K562 (cell line): Measurements from ENCODE around the gene CMTM1. TPM values are rescaled to one million over a fixed set of nuclear protein-coding genes. Genes with fewer than 3 reads are reported as not detected.

ENCODE experiments used
- ATAC-seq: fragments of 200-7000 bp; cut with Tn5 transposase; 3 replicates; pipeline ENCODE4 v1.9.1; 2020; ENCODE audit warnings: moderate library complexity
- BruUV-seq: library from RNA; stranded (reverse); fragments of 400-500 nt; replicated peaks from 2 replicates; lab custom pipeline; 2021; lab: Mats Ljungman, UMichigan
- CTCF ChIA-PET: fragments of 300-600 bp; formaldehyde crosslinking; extraction: SDS; loops from one replicate; lab custom pipeline; 2021; ENCODE audit warnings: low intra/inter-chr PET ratio; lab: Yijun Ruan, JAX
- POLR2A ChIA-PET: fragments of 300-600, 350-650 bp; sonication (Branson Sonifier 250); formaldehyde crosslinking; extraction: SDS; loops from one replicate; lab custom pipeline; 2021; ENCODE audit warnings: antibody characterized with exemption, inconsistent platforms; lab: Yijun Ruan, JAX
- DNase-seq, 4 experiments: peaks; one replicate each; pipeline versions ENCODE4 v3.0.0 to v3.0.0-alpha.2; 2011 to 2018; ENCODE audit warnings: low spot score in 3 of 4, mixed read lengths in 3 of 4; ENCODE audit errors: extremely low read depth in 1 of 4
- FAIRE-seq: peaks from 2 replicates; lab custom pipeline; 2011; peaks lifted over from hg19 to GRCh38; lab: Jason Lieb, UNC
- H2AFZ ChIP-seq: 2 replicates; pipeline ENCODE4 v1.6.0; 2011; ENCODE audit warnings: low read depth, low read length, control low read depth, inconsistent platforms
- H3K27ac ChIP-seq: fragments of 200-600 bp; 3 replicates; pipeline ENCODE4 v1.8.0; 2011; ENCODE audit warnings: low read depth, mild to moderate bottlenecking, control low read depth, inconsistent platforms, low read length, moderate library complexity, mixed read lengths; ENCODE audit errors: extremely low read depth
- H3K27me3 ChIP-seq, 2 experiments: fragments of 300-600 bp in 1 of 2; 2 replicates in 1 of 2; 3 replicates in 1 of 2; pipeline versions ENCODE4 v1.6.0 to v1.8.0; 2011; ENCODE audit warnings: inconsistent platforms in 2 of 2, low read length in 2 of 2, mild to moderate bottlenecking in 1 of 2, mixed read lengths in 1 of 2, moderate library complexity in 1 of 2; ENCODE audit not compliant: control insufficient read depth in 2 of 2, insufficient read depth in 2 of 2
- H3K36me3 ChIP-seq: fragments of 300-600 bp; 3 replicates; pipeline ENCODE4 v1.8.0; 2011; ENCODE audit warnings: mild to moderate bottlenecking, low read length, inconsistent platforms; ENCODE audit not compliant: control insufficient read depth, insufficient read depth
- H3K4me1 ChIP-seq, 2 experiments: fragments of 200-600 bp in 1 of 2; replicated peaks in 1 of 2; 2 replicates in 1 of 2; 3 replicates in 1 of 2; pipeline versions ENCODE4 v1.5.1 to v1.8.0; 2011; ENCODE audit warnings: inconsistent platforms in 2 of 2, low read length in 2 of 2, mild to moderate bottlenecking in 1 of 2, mixed read lengths in 1 of 2, moderate library complexity in 1 of 2; ENCODE audit not compliant: control insufficient read depth in 2 of 2, insufficient read depth in 2 of 2
- H3K4me2 ChIP-seq: 2 replicates; pipeline ENCODE4 v1.6.1; 2011; ENCODE audit warnings: low read length, control low read depth, inconsistent platforms, mixed read lengths; ENCODE audit not compliant: insufficient read depth
- H3K4me3 ChIP-seq: fragments of 200-600 bp; sonication (generic), shearing (Covaris generic); 2 replicates; pipeline ENCODE4 v1.5.1; 2016; ENCODE audit warnings: control low read depth, inconsistent platforms
- H3K79me2 ChIP-seq: fragments of 200-600 bp; 3 replicates; pipeline ENCODE4 v1.8.0; 2011; ENCODE audit warnings: low read length, inconsistent platforms; ENCODE audit not compliant: control insufficient read depth, insufficient read depth
- H3K9ac ChIP-seq, 2 experiments: 2 replicates each; pipeline versions ENCODE4 v1.6.0 to v1.6.1; 2011; ENCODE audit warnings: low read depth in 2 of 2, low read length in 2 of 2, control low read depth in 1 of 2, inconsistent platforms in 1 of 2, mild to moderate bottlenecking in 1 of 2, mixed read lengths in 1 of 2; ENCODE audit not compliant: insufficient read depth in 1 of 2
- H3K9me1 ChIP-seq: one replicate; pipeline ENCODE4 v1.6.0; 2011; ENCODE audit warnings: inconsistent platforms, mild to moderate bottlenecking, low read length, moderate library complexity; ENCODE audit not compliant: control insufficient read depth, insufficient read depth
- H3K9me3 ChIP-seq: replicated peaks from 2 replicates; pipeline ENCODE4 v1.5.1; 2011; ENCODE audit warnings: low read depth, low read length, inconsistent platforms; ENCODE audit not compliant: control insufficient read depth, insufficient read depth
- H4K20me1 ChIP-seq: replicated peaks from 2 replicates; pipeline ENCODE4 v1.6.1; 2011; ENCODE audit warnings: low read length, inconsistent platforms, mixed read lengths; ENCODE audit not compliant: control insufficient read depth, insufficient read depth
- ARHGAP35 ChIP-seq: fragments of 450-650 bp; IDR thresholded peaks from 2 replicates; pipeline ENCODE4 v1.6.1; 2018; ENCODE audit not compliant: partially characterized antibody
- FOXJ3 ChIP-seq: sonication (generic); formaldehyde crosslinking; IDR thresholded peaks from 2 replicates; pipeline ENCODE4 v1.4.0; 2020; ENCODE audit warnings: mild to moderate bottlenecking, missing genetic modification reagents
- MBD2 ChIP-seq: sonication (generic); IDR thresholded peaks from 2 replicates; pipeline ENCODE4 v1.6.1; 2016; ENCODE audit warnings: low read depth, borderline replicate concordance
- POLR2B ChIP-seq: fragments of 450-650 bp; IDR thresholded peaks from 2 replicates; pipeline ENCODE4 v1.6.1; 2018; ENCODE audit warnings: low read depth; ENCODE audit not compliant: partially characterized antibody
- RBM22 ChIP-seq: fragments of 200-400 bp; formaldehyde crosslinking; IDR thresholded peaks from 2 replicates; pipeline ENCODE4 v1.6.1; 2018; ENCODE audit warnings: low read length, low read depth; ENCODE audit not compliant: poor library complexity, severe bottlenecking
- RCOR1 ChIP-seq, 2 experiments: IDR thresholded peaks; 2 replicates each; pipeline ENCODE4 v1.6.1; 2012; ENCODE audit warnings: low read depth in 2 of 2, low read length in 2 of 2, borderline replicate concordance in 1 of 2, improper control_type of control experiment in 1 of 2
- SMARCE1 ChIP-seq: fragments of 450-650 bp; IDR thresholded peaks from 2 replicates; pipeline ENCODE4 v1.7.1; 2016; ENCODE audit warnings: mild to moderate bottlenecking
- TRIM28 ChIP-seq: fragments of 450-650 bp; IDR thresholded peaks from 2 replicates; pipeline ENCODE4 v1.6.1; 2017
- ZBTB7A ChIP-seq: IDR thresholded peaks from 2 replicates; pipeline ENCODE4 v1.6.1; 2011; ENCODE audit warnings: low read depth, mild to moderate bottlenecking, low read length, moderate library complexity, borderline replicate concordance; ENCODE audit not compliant: control insufficient read depth
- ZNF589 ChIP-seq: fragments of 200-800 bp; sonication (Bioruptor generic); IDR thresholded peaks from 2 replicates; pipeline ENCODE4 v1.6.1; 2016; ENCODE audit warnings: low read depth, missing genetic modification characterization, missing compliant biosample characterization
- ZNF785 ChIP-seq: fragments of 250-450 bp; sonication (Bioruptor Pico); IDR thresholded peaks from 2 replicates; pipeline ENCODE4 v1.4.0; 2020; ENCODE audit warnings: mild to moderate bottlenecking
- WGBS: fragments of 100-300 bp; shearing (Covaris generic); methylation state at CpG from one replicate; pipeline ENCODE4 v1.1.6; 2016; ENCODE audit warnings: low coverage, mixed read lengths; ENCODE audit not compliant: insufficient coverage; ENCODE audit errors: missing lambda C conversion rate; 5-methylcytosine and 5-hydroxymethylcytosine counted together
- in situ Hi-C: fragments of 300-500 bp; cut with MboI; formaldehyde crosslinking; loops from 4 replicates; pipeline ENCODE4 v1.15.0; 2018; ENCODE audit warnings: inconsistent platforms, mixed read lengths
- intact Hi-C: fragments of 100-400 bp; cut with micrococcal nuclease; formaldehyde crosslinking; loops from 2 replicates; pipeline ENCODE4 v1.14.2; 2022
- polyA plus RNA-seq, 8 experiments: library from polyadenylated mRNA; depleted of rRNA in 4 of 8; stranded (reverse) in 5 of 8; unstranded in 3 of 8; fragments of >200 nt; fragmentation: Nextera tagmentation in 2 of 8; fragmentation: Illumina TruSeq in 1 of 8; extraction: Ambion mirVana in 2 of 8; extraction: Trizol in 1 of 8; gene quantifications; 2 replicates each; pipeline versions ENCODE4 v1.2.1 to v1.2.3, GENCODE V29; 2011 to 2014; ENCODE audit warnings: inconsistent platforms in 1 of 8, missing spikeins in 1 of 8
- total RNA-seq, 7 experiments: library from RNA; depleted of rRNA in 6 of 7; stranded (reverse); fragments of >200 nt in 6 of 7; fragmentation: Illumina TruSeq in 2 of 7; extraction: Trizol in 2 of 7; gene quantifications; 2 replicates each; pipeline versions ENCODE4 v1.2.1 to v1.2.3, GENCODE V29; 2011 to 2021; ENCODE audit warnings: low replicate concordance in 1 of 7
- TF ChIP-seq, protein P1 (sequence below): fragments of 250-450 bp; sonication (Bioruptor Pico); IDR thresholded peaks from 2 replicates; pipeline ENCODE4 v1.5.0; 2021
- TF ChIP-seq, protein P2 (sequence below): fragments of 150-350 bp; IDR thresholded peaks from 2 replicates; pipeline ENCODE4 v1.6.1; 2014; ENCODE audit warnings: low read depth, mild to moderate bottlenecking, low read length, borderline replicate concordance
- TF ChIP-seq, protein P3 (sequence below): fragments of 250-450 bp; sonication (Bioruptor Pico); IDR thresholded peaks from 2 replicates; pipeline ENCODE4 v1.4.0; 2020

Gene CMTM1
- total and polyA plus RNA-seq, 9 of the 15 experiments (the other 6 are each of a cell fraction or from before 2014, with no cell fraction given) = 0.25 to 2.6 (median 1.1) TPM; not detected in 2

- ChIA-PET POLR2A (interaction anchor here (0.6 kb wide), 1 partner anchor 706 kb away, joined by 3 read pairs; no protein-coding TSS in a partner anchor), CTCF (no interaction called here)
- Histone ChIP-seq H3K9ac (no peak overlapping the region), H3K4me1 (peaks cover 13 to 15% of the 10 kb centered on the region in 2 experiments), H3K4me3 (no peak overlapping the region), H3K27ac (no peak overlapping the region), H3K79me2 (no peaks in the 10 kb centered on the region), H4K20me1 (no peaks in the 10 kb centered on the region), H3K27me3 (peaks cover 4 to 14% of the 10 kb centered on the region in 2 experiments; a peak in 4 of 5 replicates), H3K9me1 (no peaks in the 10 kb centered on the region), H2AFZ (no peak overlapping the region), H3K36me3 (no peaks in the 10 kb centered on the region), H3K9me3 (no peaks in the 10 kb centered on the region), H3K4me2 (no peak overlapping the region)
- in situ Hi-C loops = no loop called here
- intact Hi-C loops = no loop called here
- WGBS = 71% methylated on average over 3 of the region's 3 CpGs
- ATAC-seq (no peak), DNase-seq (no peak), FAIRE-seq (no peak)
- BruUV-seq = no TSS peak
- TF ChIP-seq FOXJ3 (CRISPR knock-in tag) (no peak), ZNF785 (no peak), RCOR1 (IDR thresholded peaks at IDR 0.05; ENCODE audit: borderline replicate concordance in 1 of 2, low read depth in 2 of 2, low read length in 2 of 2) (no peak), POLR2B (no peak), RBM22 (no peak), ARHGAP35 (no peak), ZNF589 (CRISPR knock-in tag) (no peak), SMARCE1 (no peak), MBD2 (no peak), TRIM28 (no peak), ZBTB7A (no peak)
- TF ChIP-seq, protein P1, sequence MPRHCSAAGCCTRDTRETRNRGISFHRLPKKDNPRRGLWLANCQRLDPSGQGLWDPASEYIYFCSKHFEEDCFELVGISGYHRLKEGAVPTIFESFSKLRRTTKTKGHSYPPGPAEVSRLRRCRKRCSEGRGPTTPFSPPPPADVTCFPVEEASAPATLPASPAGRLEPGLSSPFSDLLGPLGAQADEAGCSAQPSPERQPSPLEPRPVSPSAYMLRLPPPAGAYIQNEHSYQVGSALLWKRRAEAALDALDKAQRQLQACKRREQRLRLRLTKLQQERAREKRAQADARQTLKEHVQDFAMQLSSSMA (CRISPR knock-in tag) = no peak
- TF ChIP-seq, protein P2, sequence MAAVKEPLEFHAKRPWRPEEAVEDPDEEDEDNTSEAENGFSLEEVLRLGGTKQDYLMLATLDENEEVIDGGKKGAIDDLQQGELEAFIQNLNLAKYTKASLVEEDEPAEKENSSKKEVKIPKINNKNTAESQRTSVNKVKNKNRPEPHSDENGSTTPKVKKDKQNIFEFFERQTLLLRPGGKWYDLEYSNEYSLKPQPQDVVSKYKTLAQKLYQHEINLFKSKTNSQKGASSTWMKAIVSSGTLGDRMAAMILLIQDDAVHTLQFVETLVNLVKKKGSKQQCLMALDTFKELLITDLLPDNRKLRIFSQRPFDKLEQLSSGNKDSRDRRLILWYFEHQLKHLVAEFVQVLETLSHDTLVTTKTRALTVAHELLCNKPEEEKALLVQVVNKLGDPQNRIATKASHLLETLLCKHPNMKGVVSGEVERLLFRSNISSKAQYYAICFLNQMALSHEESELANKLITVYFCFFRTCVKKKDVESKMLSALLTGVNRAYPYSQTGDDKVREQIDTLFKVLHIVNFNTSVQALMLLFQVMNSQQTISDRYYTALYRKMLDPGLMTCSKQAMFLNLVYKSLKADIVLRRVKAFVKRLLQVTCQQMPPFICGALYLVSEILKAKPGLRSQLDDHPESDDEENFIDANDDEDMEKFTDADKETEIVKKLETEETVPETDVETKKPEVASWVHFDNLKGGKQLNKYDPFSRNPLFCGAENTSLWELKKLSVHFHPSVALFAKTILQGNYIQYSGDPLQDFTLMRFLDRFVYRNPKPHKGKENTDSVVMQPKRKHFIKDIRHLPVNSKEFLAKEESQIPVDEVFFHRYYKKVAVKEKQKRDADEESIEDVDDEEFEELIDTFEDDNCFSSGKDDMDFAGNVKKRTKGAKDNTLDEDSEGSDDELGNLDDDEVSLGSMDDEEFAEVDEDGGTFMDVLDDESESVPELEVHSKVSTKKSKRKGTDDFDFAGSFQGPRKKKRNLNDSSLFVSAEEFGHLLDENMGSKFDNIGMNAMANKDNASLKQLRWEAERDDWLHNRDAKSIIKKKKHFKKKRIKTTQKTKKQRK = no peak
- TF ChIP-seq, protein P3, sequence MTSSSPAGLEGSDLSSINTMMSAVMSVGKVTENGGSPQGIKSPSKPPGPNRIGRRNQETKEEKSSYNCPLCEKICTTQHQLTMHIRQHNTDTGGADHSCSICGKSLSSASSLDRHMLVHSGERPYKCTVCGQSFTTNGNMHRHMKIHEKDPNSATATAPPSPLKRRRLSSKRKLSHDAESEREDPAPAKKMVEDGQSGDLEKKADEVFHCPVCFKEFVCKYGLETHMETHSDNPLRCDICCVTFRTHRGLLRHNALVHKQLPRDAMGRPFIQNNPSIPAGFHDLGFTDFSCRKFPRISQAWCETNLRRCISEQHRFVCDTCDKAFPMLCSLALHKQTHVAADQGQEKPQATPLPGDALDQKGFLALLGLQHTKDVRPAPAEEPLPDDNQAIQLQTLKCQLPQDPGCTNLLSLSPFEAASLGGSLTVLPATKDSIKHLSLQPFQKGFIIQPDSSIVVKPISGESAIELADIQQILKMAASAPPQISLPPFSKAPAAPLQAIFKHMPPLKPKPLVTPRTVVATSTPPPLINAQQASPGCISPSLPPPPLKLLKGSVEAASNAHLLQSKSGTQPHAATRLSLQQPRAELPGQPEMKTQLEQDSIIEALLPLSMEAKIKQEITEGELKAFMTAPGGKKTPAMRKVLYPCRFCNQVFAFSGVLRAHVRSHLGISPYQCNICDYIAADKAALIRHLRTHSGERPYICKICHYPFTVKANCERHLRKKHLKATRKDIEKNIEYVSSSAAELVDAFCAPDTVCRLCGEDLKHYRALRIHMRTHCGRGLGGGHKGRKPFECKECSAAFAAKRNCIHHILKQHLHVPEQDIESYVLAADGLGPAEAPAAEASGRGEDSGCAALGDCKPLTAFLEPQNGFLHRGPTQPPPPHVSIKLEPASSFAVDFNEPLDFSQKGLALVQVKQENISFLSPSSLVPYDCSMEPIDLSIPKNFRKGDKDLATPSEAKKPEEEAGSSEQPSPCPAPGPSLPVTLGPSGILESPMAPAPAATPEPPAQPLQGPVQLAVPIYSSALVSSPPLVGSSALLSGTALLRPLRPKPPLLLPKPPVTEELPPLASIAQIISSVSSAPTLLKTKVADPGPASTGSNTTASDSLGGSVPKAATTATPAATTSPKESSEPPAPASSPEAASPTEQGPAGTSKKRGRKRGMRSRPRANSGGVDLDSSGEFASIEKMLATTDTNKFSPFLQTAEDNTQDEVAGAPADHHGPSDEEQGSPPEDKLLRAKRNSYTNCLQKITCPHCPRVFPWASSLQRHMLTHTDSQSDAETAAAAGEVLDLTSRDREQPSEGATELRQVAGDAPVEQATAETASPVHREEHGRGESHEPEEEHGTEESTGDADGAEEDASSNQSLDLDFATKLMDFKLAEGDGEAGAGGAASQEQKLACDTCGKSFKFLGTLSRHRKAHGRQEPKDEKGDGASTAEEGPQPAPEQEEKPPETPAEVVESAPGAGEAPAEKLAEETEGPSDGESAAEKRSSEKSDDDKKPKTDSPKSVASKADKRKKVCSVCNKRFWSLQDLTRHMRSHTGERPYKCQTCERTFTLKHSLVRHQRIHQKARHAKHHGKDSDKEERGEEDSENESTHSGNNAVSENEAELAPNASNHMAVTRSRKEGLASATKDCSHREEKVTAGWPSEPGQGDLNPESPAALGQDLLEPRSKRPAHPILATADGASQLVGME (CRISPR knock-in tag) = no peak
Measured at GRCh38 chr16:66575060-66575459, 8.8 kb downstream of the CMTM1 start.
